Metanephros (tissue), 2 donors: ENCODE measurements around the gene PRR20C. TPM values are rescaled to one million over a fixed set of nuclear protein-coding genes. Genes with fewer than 3 reads are reported as not detected.

Experiments used
- small RNA-seq: library from RNA; depleted of rRNA; stranded (forward); fragments of <200 nt; gene quantifications from one replicate; pipeline ENCODE3, GENCODE V24; 2014; ENCODE audit warnings: low replicate concordance
- total RNA-seq: library from RNA; depleted of rRNA; stranded (reverse); fragments of >200 nt; gene quantifications from one replicate; pipeline ENCODE4 v1.2.3, GENCODE V29; 2014

The PRR20C gene
- not detected for total RNA-seq

GRCh38 chr13:57153761-57154160 lies at the start of gene PRR20C:
PRR20C (plus strand) TSS chr13:57154061; CDS start chr13:57154448, 387 bp downstream.

DNA sequence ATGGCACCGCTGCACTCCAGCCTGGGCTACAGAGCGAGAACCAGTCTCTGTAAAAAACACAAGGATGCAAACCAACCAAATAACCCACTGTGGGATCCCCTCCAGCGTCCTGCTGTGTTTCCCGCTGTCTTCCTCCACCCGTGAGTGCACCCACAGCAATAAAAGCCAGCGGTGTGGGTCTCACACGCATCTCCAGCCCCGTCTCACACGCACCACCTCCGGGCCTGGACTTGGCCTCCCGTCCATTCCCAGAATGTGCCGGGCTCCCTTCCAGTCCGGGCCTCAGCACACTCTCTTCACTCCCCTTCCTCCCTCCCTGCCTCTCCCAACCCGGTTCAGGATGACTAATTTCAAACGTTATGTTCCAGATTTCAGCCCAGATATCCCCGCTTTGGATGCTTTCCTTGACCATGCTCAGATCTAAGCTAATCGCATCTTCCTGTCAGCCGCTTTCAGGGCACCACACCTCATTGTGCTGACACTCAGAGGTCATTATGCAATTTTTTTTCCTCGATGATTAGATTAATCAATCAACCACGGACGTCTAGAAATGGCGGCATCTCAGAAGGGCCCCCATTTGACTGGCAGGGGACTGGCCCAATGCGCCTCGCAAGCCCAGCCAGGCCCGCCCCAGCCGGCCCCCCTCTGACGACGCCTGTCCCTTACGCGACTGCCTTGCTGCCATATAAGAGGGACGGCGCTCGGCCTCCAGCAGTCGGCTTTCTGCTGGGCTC lies 13.5 kb upstream of the PRR20C start, which contains the start of gene PRR20A:
Gene PRR20A, plus strand, starts transcription at position 684 of the 734 bp plus-strand sequence. CDS start 387 bp downstream, outside the sequence.

DNA sequence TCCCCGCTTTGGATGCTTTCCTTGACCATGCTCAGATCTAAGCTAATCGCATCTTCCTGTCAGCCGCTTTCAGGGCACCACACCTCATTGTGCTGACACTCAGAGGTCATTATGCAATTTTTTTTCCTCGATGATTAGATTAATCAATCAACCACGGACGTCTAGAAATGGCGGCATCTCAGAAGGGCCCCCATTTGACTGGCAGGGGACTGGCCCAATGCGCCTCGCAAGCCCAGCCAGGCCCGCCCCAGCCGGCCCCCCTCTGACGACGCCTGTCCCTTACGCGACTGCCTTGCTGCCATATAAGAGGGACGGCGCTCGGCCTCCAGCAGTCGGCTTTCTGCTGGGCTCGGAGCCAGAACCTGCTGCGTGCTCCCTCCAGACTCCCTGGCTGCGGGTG lies 6.7 kb upstream of the PRR20C start, which contains the start of gene PRR20B:
Gene PRR20B, plus strand, starts transcription at position 301 of the 400 bp plus-strand sequence. CDS start 387 bp downstream, outside the sequence.

DNA sequence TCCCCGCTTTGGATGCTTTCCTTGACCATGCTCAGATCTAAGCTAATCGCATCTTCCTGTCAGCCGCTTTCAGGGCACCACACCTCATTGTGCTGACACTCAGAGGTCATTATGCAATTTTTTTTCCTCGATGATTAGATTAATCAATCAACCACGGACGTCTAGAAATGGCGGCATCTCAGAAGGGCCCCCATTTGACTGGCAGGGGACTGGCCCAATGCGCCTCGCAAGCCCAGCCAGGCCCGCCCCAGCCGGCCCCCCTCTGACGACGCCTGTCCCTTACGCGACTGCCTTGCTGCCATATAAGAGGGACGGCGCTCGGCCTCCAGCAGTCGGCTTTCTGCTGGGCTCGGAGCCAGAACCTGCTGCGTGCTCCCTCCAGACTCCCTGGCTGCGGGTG lies 6.5 kb downstream of the PRR20C start, which contains the start of gene PRR20D:
Gene PRR20D, plus strand, starts transcription at position 301 of the 400 bp plus-strand sequence. CDS start 387 bp downstream, outside the sequence.

GRCh38 chr13:57166897-57167296 lies 13.0 kb downstream of the PRR20C start, which contains the start of gene PRR20E:
PRR20E (plus strand) TSS chr13:57167197; CDS start chr13:57167584, 387 bp downstream.

Small RNA genes lying within 50 kb of the gene (small RNA-seq; reads per million reads assigned to genes)
- not detected for gene PRR20FP

Other genes with a start within 250 kb of the PRR20C start
- not detected for gene PRR20A, start 13.1 kb upstream of the PRR20C start, total RNA-seq
- not detected for gene PRR20B, start 6.6 kb upstream of the PRR20C start, total RNA-seq
- not detected for gene PRR20D, start 6.6 kb downstream of the PRR20C start, total RNA-seq
- not detected for gene PRR20E, start 13.1 kb downstream of the PRR20C start, total RNA-seq